CD4-positive, alpha-beta memory T cell (primary cell): ENCODE results near the gene MMS19. TPM values are rescaled to one million over a fixed set of nuclear protein-coding genes. Genes with fewer than 3 reads are reported as not detected.
A peak's percentile ranks its signal among the peaks of the same experiment; 100 is the strongest.
"Not testable (repeated sequence)": the region's sequence is repeated elsewhere in the genome, so short reads cannot be mapped to it uniquely, and the experiment has no call there.

Experiments used
- CTCF ChIA-PET: fragments of 350-600 bp; sonication (Branson Sonifier 250); formaldehyde crosslinking; loops from one replicate; lab custom pipeline; 2021; ENCODE audit warnings: inconsistent platforms; ENCODE audit not compliant: partially characterized antibody; lab: Charles Lee
- POLR2A ChIA-PET: fragments of 350-600 bp; sonication (Branson Sonifier 250); formaldehyde crosslinking; loops from one replicate; lab custom pipeline; 2021; ENCODE audit not compliant: partially characterized antibody; lab: Charles Lee
- DNase-seq, 5 donors: peaks; one replicate each; pipeline versions ENCODE4 v3.0.0 to v3.0.0-alpha.2; 2020 to 2022; ENCODE audit warnings: mixed read lengths in 1 of 5
- H3K27ac ChIP-seq: one replicate; pipeline ENCODE4 v1.7.0; 2013; ENCODE audit warnings: low read depth, low read length
- H3K27me3 ChIP-seq: 2 replicates; pipeline ENCODE4 v1.7.0; 2013; ENCODE audit warnings: mild to moderate bottlenecking, low read length, moderate library complexity; ENCODE audit not compliant: insufficient read depth
- H3K36me3 ChIP-seq: 2 replicates; pipeline ENCODE4 v1.7.0; 2013; ENCODE audit warnings: mild to moderate bottlenecking, low read length, moderate library complexity; ENCODE audit not compliant: insufficient read depth
- H3K4me1 ChIP-seq: 2 replicates; pipeline ENCODE4 v1.7.0; 2013; ENCODE audit warnings: mild to moderate bottlenecking, low read length, moderate library complexity; ENCODE audit not compliant: insufficient read depth
- H3K4me3 ChIP-seq, 2 donors: one replicate each; pipeline ENCODE4 v1.7.0; 2013; ENCODE audit warnings: low read length in 2 of 2, mild to moderate bottlenecking in 1 of 2
- H3K9me3 ChIP-seq, 2 donors: one replicate each; pipeline ENCODE4 v1.7.0; 2013; ENCODE audit warnings: low read length in 2 of 2, control low read depth in 1 of 2; ENCODE audit not compliant: control insufficient read depth in 1 of 2
- H3K27ac Mint-ChIP-seq, 7 donors: one replicate each; pipeline ENCODE4 v1.8.0; 2020 to 2021; ENCODE audit warnings: mixed read lengths in 7 of 7, mild to moderate bottlenecking in 6 of 7, inconsistent platforms in 3 of 7, moderate library complexity in 3 of 7
- H3K27me3 Mint-ChIP-seq, 2 donors: one replicate each; pipeline ENCODE4 v1.8.0; 2020 to 2021; ENCODE audit warnings: mixed read lengths in 2 of 2
- H3K36me3 Mint-ChIP-seq, 2 donors: one replicate each; pipeline ENCODE4 v1.8.0; 2020 to 2021; ENCODE audit warnings: mixed read lengths in 2 of 2, inconsistent platforms in 1 of 2, mild to moderate bottlenecking in 1 of 2
- H3K4me1 Mint-ChIP-seq, 4 donors: one replicate each; pipeline ENCODE4 v1.8.0; 2020 to 2021; ENCODE audit warnings: mixed read lengths in 4 of 4, mild to moderate bottlenecking in 1 of 4
- H3K4me3 Mint-ChIP-seq, 8 donors: one replicate each; pipeline ENCODE4 v1.8.0; 2020 to 2021; ENCODE audit warnings: mixed read lengths in 8 of 8, mild to moderate bottlenecking in 7 of 8, moderate library complexity in 6 of 8, inconsistent platforms in 3 of 8
- H3K9me3 Mint-ChIP-seq, 8 donors: one replicate each; pipeline ENCODE4 v1.8.0; 2020 to 2021; ENCODE audit warnings: mixed read lengths in 8 of 8, mild to moderate bottlenecking in 5 of 8, inconsistent platforms in 3 of 8, moderate library complexity in 1 of 8
- intact Hi-C: fragments of 100-400 bp; cut with micrococcal nuclease; formaldehyde crosslinking; loops from one replicate; pipeline ENCODE4 v1.15.1; 2023
- polyA plus RNA-seq, 2 donors: library from polyadenylated mRNA; unstranded; fragments of 300-500 nt; fragmentation: Illumina TruSeq; gene quantifications; one replicate each; pipeline ENCODE4 v1.2.3, GENCODE V29; 2021
- total RNA-seq, 2 experiments: library from RNA; stranded (reverse); gene quantifications; one replicate each; pipeline ENCODE4 v1.2.3, GENCODE V29; 2021

MMS19 gene
- total and polyA plus RNA-seq, 4 experiments from 2014 or later: 35.9 to 111 (median 75.9) TPM

GRCh38 chr10:97485647-97486281 lies 12.5 kb downstream of the MMS19 start:
- Histone ChIP-seq H3K4me3 (no peak overlapping the region), H3K9me3 (no peaks in the 10 kb centered on the region), H3K4me1 (peaks cover 22% of the 10 kb centered on the region), H3K36me3 (peaks cover 19% of the 10 kb centered on the region), H3K27ac (no peak overlapping the region), H3K27me3 (no peaks in the 10 kb centered on the region)
- intact Hi-C loops: no loop called here
- Mint-ChIP-seq H3K36me3 (peaks cover 13 to 36% of the 10 kb centered on the region in 2 donors), H3K9me3 (no peaks in the 10 kb centered on the region), H3K27ac (peak overlapping the region in 2 of 7 donors; percentile 5 to 42), H3K4me1 (peaks cover 21 to 41% (median 31%) of the 10 kb centered on the region in 4 donors), H3K4me3 (no peak overlapping the region), H3K27me3 (no peaks in the 10 kb centered on the region)
- ChIA-PET POLR2A (no interaction called here), CTCF (no interaction called here)
- no peak for DNase-seq

- intact Hi-C loops: no loop called here
- H3K4me1 Mint-ChIP-seq: peaks cover 9 to 24% (median 18%) of the 10 kb centered on the region in 4 donors
- CTCF ChIA-PET: no interaction called here
- POLR2A ChIA-PET: no interaction called here
- Histone ChIP-seq H3K27ac (no peak overlapping the region), H3K9me3 (no peaks in the 10 kb centered on the region), H3K36me3 (peaks cover 36% of the 10 kb centered on the region), H3K4me3 (no peak overlapping the region), H3K4me1 (peaks cover 4% of the 10 kb centered on the region), H3K27me3 (no peaks in the 10 kb centered on the region)
- H3K27me3 Mint-ChIP-seq: no peaks in the 10 kb centered on the region
- peaks cover 27 to 44% of the 10 kb centered on the region in 2 donors for H3K36me3 Mint-ChIP-seq
- peak overlapping the region in 1 of 7 donors; percentile 30 for H3K27ac Mint-ChIP-seq
- H3K9me3 Mint-ChIP-seq: no peaks in the 10 kb centered on the region
- H3K4me3 Mint-ChIP-seq: no peak overlapping the region
- DNase-seq: no peak
Observed at GRCh38 chr10:97483921-97484320, 14.3 kb downstream of the MMS19 start.

GRCh38 chr10:97483506-97483905 lies 14.7 kb downstream of the MMS19 start:
- ChIA-PET CTCF (no interaction called here), POLR2A (no interaction called here)
- Histone ChIP-seq H3K4me1 (peaks cover under 1% of the 10 kb centered on the region), H3K27ac (no peak overlapping the region), H3K9me3 (no peaks in the 10 kb centered on the region), H3K4me3 (no peak overlapping the region), H3K27me3 (no peaks in the 10 kb centered on the region), H3K36me3 (peaks cover 37% of the 10 kb centered on the region)
- peaks cover 8 to 21% (median 16%) of the 10 kb centered on the region in 4 donors for H3K4me1 Mint-ChIP-seq
- no peak for DNase-seq
- intact Hi-C loops: no loop called here
- H3K4me3 Mint-ChIP-seq: no peak overlapping the region
- H3K27me3 Mint-ChIP-seq: no peaks in the 10 kb centered on the region
- no peaks in the 10 kb centered on the region for H3K9me3 Mint-ChIP-seq
- H3K36me3 Mint-ChIP-seq: peaks cover 27 to 44% of the 10 kb centered on the region in 2 donors
- H3K27ac Mint-ChIP-seq: no peak overlapping the region

- Histone ChIP-seq H3K27ac (no peak overlapping the region), H3K36me3 (peaks cover 49% of the 10 kb centered on the region), H3K9me3 (no peaks in the 10 kb centered on the region), H3K4me3 (no peak overlapping the region), H3K4me1 (no peaks in the 10 kb centered on the region), H3K27me3 (no peaks in the 10 kb centered on the region)
- H3K4me3 Mint-ChIP-seq: no peak overlapping the region
- DNase-seq: no peak
- intact Hi-C loops: no loop called here
- peak overlapping the region in 2 of 7 donors; percentile 7 to 71 for H3K27ac Mint-ChIP-seq
- peaks cover 31 to 53% of the 10 kb centered on the region in 2 donors for H3K36me3 Mint-ChIP-seq
- ChIA-PET POLR2A (no interaction called here), CTCF (no interaction called here)
- H3K4me1 Mint-ChIP-seq: peaks cover 8 to 15% (median 13%) of the 10 kb centered on the region in 4 donors
- no peaks in the 10 kb centered on the region for H3K27me3 Mint-ChIP-seq
- H3K9me3 Mint-ChIP-seq: no peaks in the 10 kb centered on the region
Observed at GRCh38 chr10:97482381-97482780, 15.8 kb downstream of the MMS19 start.

GRCh38 chr10:97481071-97481470 lies 17.2 kb downstream of the MMS19 start:
- no peak for DNase-seq
- ChIA-PET POLR2A (no interaction called here), CTCF (no interaction called here)
- intact Hi-C loops: no loop called here
- H3K36me3 Mint-ChIP-seq: peaks cover 43 to 66% of the 10 kb centered on the region in 2 donors
- Histone ChIP-seq H3K4me3 (no peak overlapping the region), H3K9me3 (no peaks in the 10 kb centered on the region), H3K36me3 (peaks cover 62% of the 10 kb centered on the region), H3K27me3 (no peaks in the 10 kb centered on the region), H3K27ac (no peak overlapping the region), H3K4me1 (no peaks in the 10 kb centered on the region)
- no peak overlapping the region for H3K4me3 Mint-ChIP-seq
- H3K9me3 Mint-ChIP-seq: no peaks in the 10 kb centered on the region
- H3K27ac Mint-ChIP-seq: peak overlapping the region in 3 of 7 donors; percentile 16 to 68 (median 63)
- peaks cover 5 to 12% (median 8%) of the 10 kb centered on the region in 4 donors for H3K4me1 Mint-ChIP-seq
- no peaks in the 10 kb centered on the region for H3K27me3 Mint-ChIP-seq

GRCh38 chr10:97479939-97480338 lies 18.3 kb downstream of the MMS19 start:
- POLR2A ChIA-PET: no interaction called here

GRCh38 chr10:97479410-97479809 lies 18.8 kb downstream of the MMS19 start:
- H3K9me3 Mint-ChIP-seq, H3K27me3 Mint-ChIP-seq, POLR2A ChIA-PET, H3K4me3 ChIP-seq, H3K4me1 ChIP-seq, intact Hi-C loops, DNase-seq, H3K9me3 ChIP-seq, H3K4me3 Mint-ChIP-seq, H3K27me3 ChIP-seq, H3K4me1 Mint-ChIP-seq, H3K27ac ChIP-seq: not testable (repeated sequence)
- Mint-ChIP-seq H3K27ac (peak overlapping the region in 1 of 7 donors; percentile 15), H3K36me3 (peaks cover 58 to 75% of the 10 kb centered on the region in 2 donors)
- CTCF ChIA-PET: interaction anchor here (0.6 to 1.3 kb wide), 2 partner anchors 75 to 118 kb away, joined by 4 read pairs; no protein-coding TSS in a partner anchor
- peaks cover 66% of the 10 kb centered on the region for H3K36me3 ChIP-seq

More at GRCh38 chr10:97479939-97480338, 18.3 kb downstream of the MMS19 start:
- peaks cover 54 to 69% of the 10 kb centered on the region in 2 donors for H3K36me3 Mint-ChIP-seq
- H3K27me3 Mint-ChIP-seq: no peaks in the 10 kb centered on the region
- DNase-seq: no peak
- Histone ChIP-seq H3K27ac (no peak overlapping the region), H3K4me3 (no peak overlapping the region), H3K4me1 (no peaks in the 10 kb centered on the region), H3K9me3 (no peaks in the 10 kb centered on the region), H3K27me3 (no peaks in the 10 kb centered on the region), H3K36me3 (peaks cover 65% of the 10 kb centered on the region)
- peaks cover 0 to 3% (median 0%) of the 10 kb centered on the region in 8 donors for H3K9me3 Mint-ChIP-seq
- peaks cover 0 to 9% (median 4%) of the 10 kb centered on the region in 4 donors for H3K4me1 Mint-ChIP-seq
- intact Hi-C loops: no loop called here
- no peak overlapping the region for H3K4me3 Mint-ChIP-seq
- peak overlapping the region in 1 of 7 donors; percentile 84 for H3K27ac Mint-ChIP-seq
- CTCF ChIA-PET: interaction anchor here (0.6 to 1.3 kb wide), 2 partner anchors 74 to 118 kb away, joined by 4 read pairs; no protein-coding TSS in a partner anchor
